ENCODE measurements around the gene FAM181A.

DNA sequence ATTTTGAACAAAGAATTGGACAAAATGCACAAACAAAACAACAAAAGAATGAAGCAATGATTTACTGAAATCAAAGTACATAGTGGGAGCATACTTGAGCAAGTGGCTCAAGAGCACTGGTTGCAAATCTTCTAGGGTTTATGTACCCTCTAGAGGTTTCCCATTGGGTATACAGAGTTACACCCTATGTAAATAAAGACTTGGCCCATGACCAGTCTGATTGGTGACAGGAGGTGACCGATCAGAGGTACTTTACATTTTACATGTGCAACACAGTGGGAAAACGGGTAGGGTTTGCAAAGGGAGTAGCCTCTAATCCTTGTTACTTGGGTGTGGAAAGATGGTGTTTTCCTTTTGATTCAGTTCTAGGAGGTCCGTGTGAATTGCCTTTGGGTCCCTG, 10.6 kb upstream of the FAM181A start:
- TF ChIP-seq EZH2phosphoT487 (IDR thresholded peaks at IDR 0.05), result no peak
- TF ChIP-seq, protein P1, sequence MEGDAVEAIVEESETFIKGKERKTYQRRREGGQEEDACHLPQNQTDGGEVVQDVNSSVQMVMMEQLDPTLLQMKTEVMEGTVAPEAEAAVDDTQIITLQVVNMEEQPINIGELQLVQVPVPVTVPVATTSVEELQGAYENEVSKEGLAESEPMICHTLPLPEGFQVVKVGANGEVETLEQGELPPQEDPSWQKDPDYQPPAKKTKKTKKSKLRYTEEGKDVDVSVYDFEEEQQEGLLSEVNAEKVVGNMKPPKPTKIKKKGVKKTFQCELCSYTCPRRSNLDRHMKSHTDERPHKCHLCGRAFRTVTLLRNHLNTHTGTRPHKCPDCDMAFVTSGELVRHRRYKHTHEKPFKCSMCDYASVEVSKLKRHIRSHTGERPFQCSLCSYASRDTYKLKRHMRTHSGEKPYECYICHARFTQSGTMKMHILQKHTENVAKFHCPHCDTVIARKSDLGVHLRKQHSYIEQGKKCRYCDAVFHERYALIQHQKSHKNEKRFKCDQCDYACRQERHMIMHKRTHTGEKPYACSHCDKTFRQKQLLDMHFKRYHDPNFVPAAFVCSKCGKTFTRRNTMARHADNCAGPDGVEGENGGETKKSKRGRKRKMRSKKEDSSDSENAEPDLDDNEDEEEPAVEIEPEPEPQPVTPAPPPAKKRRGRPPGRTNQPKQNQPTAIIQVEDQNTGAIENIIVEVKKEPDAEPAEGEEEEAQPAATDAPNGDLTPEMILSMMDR (IDR thresholded peaks at IDR 0.05), result no peak
